Ovary (tissue), 3 donors: Measurements from ENCODE around the gene HP1BP3.

Source experiments
- EP300 ChIP-seq: sonication (generic); formaldehyde crosslinking; IDR thresholded peaks from one replicate; pipeline ENCODE4 v1.6.1; 2017; ENCODE audit warnings: antibody characterized with exemption
- POLR2A ChIP-seq: fragments of 450-650 bp; IDR thresholded peaks from one replicate; pipeline ENCODE4 v1.6.1; 2017; ENCODE audit warnings: antibody characterized with exemption, mild to moderate bottlenecking, moderate library complexity
- TF ChIP-seq, protein P1 (sequence below), 3 donors: fragments of 450-650 bp in 2 of 3; fragments of 200-600 bp in 1 of 3; IDR thresholded peaks; one replicate each; pipeline versions ENCODE4 v1.5.1 to v1.8.0; 2016 to 2022; ENCODE audit warnings: antibody characterized with exemption in 3 of 3, mild to moderate bottlenecking in 1 of 3
- donor health status: DM: no; HTN: no; CAD: no.

- TF ChIP-seq, protein P1, sequence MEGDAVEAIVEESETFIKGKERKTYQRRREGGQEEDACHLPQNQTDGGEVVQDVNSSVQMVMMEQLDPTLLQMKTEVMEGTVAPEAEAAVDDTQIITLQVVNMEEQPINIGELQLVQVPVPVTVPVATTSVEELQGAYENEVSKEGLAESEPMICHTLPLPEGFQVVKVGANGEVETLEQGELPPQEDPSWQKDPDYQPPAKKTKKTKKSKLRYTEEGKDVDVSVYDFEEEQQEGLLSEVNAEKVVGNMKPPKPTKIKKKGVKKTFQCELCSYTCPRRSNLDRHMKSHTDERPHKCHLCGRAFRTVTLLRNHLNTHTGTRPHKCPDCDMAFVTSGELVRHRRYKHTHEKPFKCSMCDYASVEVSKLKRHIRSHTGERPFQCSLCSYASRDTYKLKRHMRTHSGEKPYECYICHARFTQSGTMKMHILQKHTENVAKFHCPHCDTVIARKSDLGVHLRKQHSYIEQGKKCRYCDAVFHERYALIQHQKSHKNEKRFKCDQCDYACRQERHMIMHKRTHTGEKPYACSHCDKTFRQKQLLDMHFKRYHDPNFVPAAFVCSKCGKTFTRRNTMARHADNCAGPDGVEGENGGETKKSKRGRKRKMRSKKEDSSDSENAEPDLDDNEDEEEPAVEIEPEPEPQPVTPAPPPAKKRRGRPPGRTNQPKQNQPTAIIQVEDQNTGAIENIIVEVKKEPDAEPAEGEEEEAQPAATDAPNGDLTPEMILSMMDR (IDR thresholded peaks at IDR 0.05) = no peak
- no peak for TF ChIP-seq POLR2A
- TF ChIP-seq EP300 = no peak
Observed at GRCh38 chr1:20753589-20753988, 33.5 kb downstream of the HP1BP3 start.
